Endodermal cell (in vitro differentiated cells): ENCODE measurements around the gene RRN3. TPM values are rescaled to one million over a fixed set of nuclear protein-coding genes. Genes with fewer than 3 reads are reported as not detected.
A peak's percentile ranks its signal among the peaks of the same experiment; 100 is the strongest.
"Not testable (repeated sequence)": the region's sequence is repeated elsewhere in the genome, so short reads cannot be mapped to it uniquely, and the experiment has no call there.

ENCODE experiments used
- DNase-seq: peaks from one replicate; pipeline ENCODE4 v3.0.0-alpha.2; 2017
- H3K27ac ChIP-seq: 2 replicates; pipeline ENCODE4 v1.5.1; 2013; ENCODE audit warnings: mild to moderate bottlenecking, low read depth, low read length, moderate library complexity
- H3K27me3 ChIP-seq: 2 replicates; pipeline ENCODE4 v1.6.1; 2013; ENCODE audit warnings: mild to moderate bottlenecking, low read length, moderate library complexity; ENCODE audit not compliant: insufficient read depth, control insufficient read depth, poor library complexity, severe bottlenecking
- H3K36me3 ChIP-seq: 2 replicates; pipeline ENCODE4 v1.7.0; 2013; ENCODE audit warnings: mild to moderate bottlenecking, low read length, moderate library complexity; ENCODE audit not compliant: control insufficient read depth, insufficient read depth
- H3K4me1 ChIP-seq: one replicate; pipeline ENCODE4 v1.7.0; 2013; ENCODE audit warnings: low read length; ENCODE audit not compliant: control insufficient read depth, insufficient read depth
- H3K4me3 ChIP-seq: 2 replicates; pipeline ENCODE4 v1.5.1; 2013; ENCODE audit warnings: mild to moderate bottlenecking, low read length, moderate library complexity
- H3K9ac ChIP-seq: 2 replicates; pipeline ENCODE4 v1.6.1; 2013; ENCODE audit warnings: mild to moderate bottlenecking, low read length, moderate library complexity; ENCODE audit not compliant: poor library complexity, severe bottlenecking; ENCODE audit errors: extremely low read depth
- H3K9me3 ChIP-seq: 2 replicates; pipeline ENCODE4 v1.6.1; 2013; ENCODE audit warnings: mild to moderate bottlenecking, low read length, moderate library complexity; ENCODE audit not compliant: control insufficient read depth
- H3K27ac Mint-ChIP-seq: 2 replicates; pipeline ENCODE4 v1.8.0; 2020; ENCODE audit warnings: mixed read lengths
- H3K27me3 Mint-ChIP-seq: 2 replicates; pipeline ENCODE4 v1.8.0; 2021; ENCODE audit warnings: mild to moderate bottlenecking, mixed read lengths; ENCODE audit not compliant: insufficient read depth
- H3K36me3 Mint-ChIP-seq: 2 replicates; pipeline ENCODE4 v1.8.0; 2020; ENCODE audit warnings: low read depth, mixed read lengths
- H3K4me1 Mint-ChIP-seq: 2 replicates; pipeline ENCODE4 v1.8.0; 2020; ENCODE audit warnings: mixed read lengths
- H3K4me3 Mint-ChIP-seq: 2 replicates; pipeline ENCODE4 v1.8.0; 2020; ENCODE audit warnings: mild to moderate bottlenecking, moderate library complexity, mixed read lengths
- H3K9me3 Mint-ChIP-seq: 2 replicates; pipeline ENCODE4 v1.8.0; 2020; ENCODE audit warnings: mild to moderate bottlenecking, mixed read lengths
- CTCF ChIP-seq: fragments of 200-600 bp; sonication (generic); conservative IDR thresholded peaks from 2 replicates; pipeline ENCODE4 v1.5.0; 2021; ENCODE audit warnings: antibody characterized with exemption, mild to moderate bottlenecking
- WGBS, 2 experiments: methylation state at CpG; one replicate each; pipeline versions ENCODE4 v1.1.5 to v1.1.7; 2013; ENCODE audit warnings: missing lambda C conversion rate in 2 of 2, mixed read lengths in 1 of 2; ENCODE audit not compliant: insufficient coverage in 1 of 2, insufficient read length in 1 of 2; 5-methylcytosine and 5-hydroxymethylcytosine counted together
- total RNA-seq, 2 donors: library from RNA; stranded (reverse); fragmentation: NEBNext Ultra II Directional in 1 of 2; extraction: Animal tissue kit (Norgen Biotek cat#: 25700) in 1 of 2; gene quantifications; 2 replicates in 1 of 2; 3 replicates in 1 of 2; pipeline ENCODE4 v1.2.1, GENCODE V29; 2021

Gene RRN3
- total RNA-seq, 2 donors from 2014 or later: 28.6 to 30.6 TPM

- H3K27ac ChIP-seq, H3K4me3 ChIP-seq, H3K9me3 Mint-ChIP-seq, H3K4me3 Mint-ChIP-seq, H3K27me3 Mint-ChIP-seq, H3K4me1 ChIP-seq, H3K9me3 ChIP-seq, H3K9ac ChIP-seq, H3K27ac Mint-ChIP-seq, H3K4me1 Mint-ChIP-seq, H3K27me3 ChIP-seq: not testable (repeated sequence)
- peak; percentile 80 for DNase-seq
- peaks cover 80% of the 10 kb centered on the region for H3K36me3 ChIP-seq
- peak; percentile 79 for TF ChIP-seq CTCF
- 71 to 76% methylated on average over 3 to 4 of the region's 4 CpGs for WGBS, 2 experiments
- H3K36me3 Mint-ChIP-seq: peaks cover 79% of the 10 kb centered on the region
These were observed 71.9 kb downstream of the RRN3 start for GRCh38 chr16:15022194-15022593.

- H3K9ac ChIP-seq, H3K4me1 ChIP-seq, H3K27ac Mint-ChIP-seq, H3K27me3 ChIP-seq, H3K9me3 Mint-ChIP-seq, H3K9me3 ChIP-seq, H3K27me3 Mint-ChIP-seq, H3K4me1 Mint-ChIP-seq, H3K4me3 ChIP-seq, DNase-seq, H3K4me3 Mint-ChIP-seq, H3K27ac ChIP-seq: not testable (repeated sequence)
- peaks cover 79% of the 10 kb centered on the region for H3K36me3 Mint-ChIP-seq
- 95% methylated on average over 7 of the region's 7 CpGs for WGBS, 2 experiments
- peaks cover 83% of the 10 kb centered on the region for H3K36me3 ChIP-seq
These were observed 72.6 kb downstream of the RRN3 start for GRCh38 chr16:15021429-15021828.

- H3K4me3 ChIP-seq, H3K27me3 ChIP-seq, H3K27me3 Mint-ChIP-seq, H3K4me1 Mint-ChIP-seq, H3K9ac ChIP-seq, DNase-seq, H3K9me3 ChIP-seq, H3K9me3 Mint-ChIP-seq, H3K4me1 ChIP-seq, H3K27ac ChIP-seq, H3K4me3 Mint-ChIP-seq: not testable (repeated sequence)
- 92 to 95% methylated on average over 2 to 4 of the region's 4 CpGs for WGBS, 2 experiments
- peaks cover 54% of the 10 kb centered on the region for H3K36me3 ChIP-seq
- peaks cover 71% of the 10 kb centered on the region for H3K36me3 Mint-ChIP-seq
- peak overlapping the region; percentile 74 for H3K27ac Mint-ChIP-seq
These were observed 77.0 kb downstream of the RRN3 start for GRCh38 chr16:15016951-15017580.

GRCh38 chr16:15016354-15016753, 77.7 kb downstream of the RRN3 start:
- H3K4me1 Mint-ChIP-seq, H3K27ac ChIP-seq, H3K9me3 Mint-ChIP-seq, H3K27me3 ChIP-seq, H3K9ac ChIP-seq, H3K4me3 ChIP-seq, H3K9me3 ChIP-seq, DNase-seq, H3K27me3 Mint-ChIP-seq, H3K4me1 ChIP-seq, H3K4me3 Mint-ChIP-seq: not testable (repeated sequence)
- 95 to 100% methylated on average over 3 to 4 of the region's 4 CpGs for WGBS, 2 experiments
- peak overlapping the region; percentile 56 for H3K27ac Mint-ChIP-seq
- H3K36me3 ChIP-seq: peaks cover 50% of the 10 kb centered on the region
- peaks cover 76% of the 10 kb centered on the region for H3K36me3 Mint-ChIP-seq

- H3K4me1 ChIP-seq, H3K4me3 Mint-ChIP-seq, H3K27me3 ChIP-seq, DNase-seq, H3K27ac Mint-ChIP-seq, H3K4me3 ChIP-seq, H3K9me3 ChIP-seq, H3K4me1 Mint-ChIP-seq, H3K9me3 Mint-ChIP-seq, H3K27me3 Mint-ChIP-seq, H3K27ac ChIP-seq, H3K9ac ChIP-seq: not testable (repeated sequence)
- 80 to 83% methylated on average over 1 of the region's 3 CpGs for WGBS, 2 experiments
- H3K36me3 ChIP-seq: peaks cover 53% of the 10 kb centered on the region
- peaks cover 78% of the 10 kb centered on the region for H3K36me3 Mint-ChIP-seq
These were observed 78.4 kb downstream of the RRN3 start for GRCh38 chr16:15015671-15016070.

- H3K9me3 Mint-ChIP-seq, H3K4me3 Mint-ChIP-seq, H3K27ac Mint-ChIP-seq, H3K27me3 Mint-ChIP-seq, H3K4me3 ChIP-seq, H3K27ac ChIP-seq, H3K9ac ChIP-seq, H3K4me1 Mint-ChIP-seq, H3K27me3 ChIP-seq, H3K9me3 ChIP-seq, DNase-seq, H3K4me1 ChIP-seq: not testable (repeated sequence)
- peaks cover 56% of the 10 kb centered on the region for H3K36me3 ChIP-seq
- H3K36me3 Mint-ChIP-seq: peaks cover 80% of the 10 kb centered on the region
- 97 to 98% methylated on average over 6 to 9 of the region's 10 CpGs for WGBS, 2 experiments
These were observed 81.1 kb downstream of the RRN3 start for GRCh38 chr16:15012941-15013340.
